Myocyte (in vitro differentiated cells): ENCODE measurements around the gene ADI1. TPM values are rescaled to one million over a fixed set of nuclear protein-coding genes. Genes with fewer than 3 reads are reported as not detected.
"Not testable (repeated sequence)": the region's sequence is repeated elsewhere in the genome, so short reads cannot be mapped to it uniquely, and the experiment has no call there.

Experiments
- DNase-seq: peaks from one replicate; pipeline ENCODE4 v3.0.0-alpha.2; 2012; ENCODE audit warnings: low read depth
- total RNA-seq: library from RNA; depleted of rRNA; stranded (reverse); fragments of >200 nt; gene quantifications from 2 replicates; pipeline ENCODE4 v1.2.3, GENCODE V29; 2014

The ADI1 gene
- total RNA-seq, 1 donor from 2014 or later = 44.4 TPM

- no peak for DNase-seq
These were observed 54.8 kb downstream of the ADI1 start for GRCh38 chr2:3464401-3465005.

- no peak for DNase-seq
These were observed 55.4 kb downstream of the ADI1 start for GRCh38 chr2:3463944-3464343.

- DNase-seq = no peak
These were observed 56.0 kb downstream of the ADI1 start for GRCh38 chr2:3463186-3463835.

GRCh38 chr2:3462493-3463104, 56.7 kb downstream of the ADI1 start:
- no peak for DNase-seq

- DNase-seq = peak; percentile 77
These were observed 57.4 kb downstream of the ADI1 start for GRCh38 chr2:3461801-3462492.

GRCh38 chr2:3460831-3461800, 58.2 kb downstream of the ADI1 start:
- no peak for DNase-seq

- no peak for DNase-seq
These were observed 59.2 kb downstream of the ADI1 start for GRCh38 chr2:3460156-3460555.

GRCh38 chr2:3459185-3460015, 59.9 kb downstream of the ADI1 start:
- DNase-seq = peak; percentile 83

- no peak for DNase-seq
These were observed 60.7 kb downstream of the ADI1 start for GRCh38 chr2:3458396-3459184.

GRCh38 chr2:3457524-3458395, 61.6 kb downstream of the ADI1 start:
- no peak for DNase-seq

GRCh38 chr2:3456125-3456524, 63.2 kb downstream of the ADI1 start:
- no peak for DNase-seq

- DNase-seq = no peak
These were observed 64.5 kb downstream of the ADI1 start for GRCh38 chr2:3454802-3455201.

- not testable (repeated sequence) for DNase-seq
These were observed 65.3 kb downstream of the ADI1 start for GRCh38 chr2:3454005-3454404.

GRCh38 chr2:3453190-3453999, 65.9 kb downstream of the ADI1 start:
- no peak for DNase-seq

- peak; percentile 97 for DNase-seq
These were observed 67.2 kb downstream of the ADI1 start for GRCh38 chr2:3451926-3452671.

- no peak for DNase-seq
These were observed 68.2 kb downstream of the ADI1 start for GRCh38 chr2:3451169-3451568.
